ENCODE data around the gene FBXO10.

Gene FBXO10

DNA sequence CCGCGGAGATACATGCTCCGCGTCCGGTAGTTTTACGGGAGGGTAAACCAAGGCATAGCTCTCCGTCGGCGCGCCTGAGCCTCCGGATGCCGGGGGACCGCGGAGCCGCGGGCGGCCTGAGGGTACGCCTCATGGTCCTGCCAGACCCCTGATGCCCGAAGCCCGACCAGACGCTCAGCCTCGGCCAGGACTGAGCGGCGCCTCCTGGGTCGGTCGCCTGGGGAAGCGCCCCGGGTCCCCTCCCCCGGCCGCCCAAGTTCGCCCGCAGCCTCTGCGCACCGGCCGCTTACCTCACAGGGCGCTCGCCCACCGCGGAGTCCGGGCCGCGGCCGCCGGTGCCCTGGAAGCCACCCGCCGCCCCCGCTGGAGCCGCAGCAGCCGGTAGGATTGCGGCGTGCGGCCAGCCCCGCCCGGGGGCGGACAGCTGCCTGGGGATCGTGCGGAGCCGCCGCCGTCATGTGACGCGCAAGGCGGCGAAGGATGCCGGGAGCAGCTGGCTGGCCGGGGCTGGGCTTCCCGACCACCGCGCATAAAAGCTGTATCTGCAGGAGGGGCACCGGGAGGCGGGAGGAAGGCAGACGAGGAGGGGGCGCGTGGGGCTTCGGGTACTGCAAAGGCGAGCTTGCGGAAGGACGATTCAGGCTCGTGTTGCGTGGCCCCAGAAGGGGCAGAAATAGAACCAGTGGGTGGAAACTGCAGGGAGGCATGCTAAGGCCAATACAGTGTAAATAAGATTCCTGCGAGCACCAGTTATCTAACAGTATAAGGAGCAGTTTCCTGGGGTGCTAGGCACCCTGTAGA is at the start of gene FBXO10:
Gene FBXO10, minus strand, starts transcription at position 460 of the 801 bp plus-strand sequence. CDS start 34,612 bp downstream, outside the sequence.
- H3K4me1 Mint-ChIP-seq, result peaks cover 44% of the 10 kb centered on the region
- peak within 1 kb of the TSS; percentile 91 for H3K27ac Mint-ChIP-seq

GRCh38 chr9:37625758-37626147 is 49.6 kb upstream of the FBXO10 start:
- Mint-ChIP-seq H3K27me3 (peaks cover 6% of the 10 kb centered on the region), H3K36me3 (no peaks in the 10 kb centered on the region), H3K27ac (no peak overlapping the region), H3K4me1 (peaks cover 2% of the 10 kb centered on the region), H3K4me3 (no peak overlapping the region), H3K9me3 (no peaks in the 10 kb centered on the region)
- DNase-seq (ENCODE audit: low spot score in 2 of 2), result no peak
- ATAC-seq (ENCODE audit: low read depth), result no peak

More for the DNA sequence above, at the start of gene FBXO10:
- ATAC-seq (ENCODE audit: low read depth) (peak; percentile 72), DNase-seq (ENCODE audit: low spot score in 2 of 2) (peak; percentile 38 to 57)
- Mint-ChIP-seq H3K9me3 (no peaks in the 10 kb centered on the region), H3K36me3 (peaks cover 9% of the 10 kb centered on the region), H3K4me3 (peak within 1 kb of the TSS; percentile 92), H3K27me3 (no peaks in the 10 kb centered on the region)

- H3K4me3 Mint-ChIP-seq, result no peak overlapping the region
- peaks cover 6% of the 10 kb centered on the region for H3K27me3 Mint-ChIP-seq
- no peak overlapping the region for H3K27ac Mint-ChIP-seq
- ATAC-seq (ENCODE audit: low read depth) (no peak), DNase-seq (ENCODE audit: low spot score in 2 of 2) (no peak)
- peaks cover 2% of the 10 kb centered on the region for H3K4me1 Mint-ChIP-seq
- H3K9me3 Mint-ChIP-seq, result no peaks in the 10 kb centered on the region
- no peaks in the 10 kb centered on the region for H3K36me3 Mint-ChIP-seq
Observed at GRCh38 chr9:37625036-37625757, 49.0 kb upstream of the FBXO10 start.

- Mint-ChIP-seq H3K9me3 (no peaks in the 10 kb centered on the region), H3K27ac (no peak overlapping the region), H3K4me3 (no peak overlapping the region), H3K27me3 (peaks cover 8% of the 10 kb centered on the region), H3K36me3 (no peaks in the 10 kb centered on the region), H3K4me1 (peaks cover 2% of the 10 kb centered on the region)
- no peak for ATAC-seq (ENCODE audit: low read depth)
- no peak for DNase-seq (ENCODE audit: low spot score in 2 of 2)
Observed at GRCh38 chr9:37624073-37624472, 47.9 kb upstream of the FBXO10 start.

GRCh38 chr9:37623267-37623666 is 47.1 kb upstream of the FBXO10 start:
- Mint-ChIP-seq H3K4me1 (peaks cover 2% of the 10 kb centered on the region), H3K27me3 (peaks cover 11% of the 10 kb centered on the region), H3K27ac (no peak overlapping the region), H3K4me3 (no peak overlapping the region), H3K36me3 (no peaks in the 10 kb centered on the region), H3K9me3 (no peaks in the 10 kb centered on the region)
- ATAC-seq (ENCODE audit: low read depth) (no peak), DNase-seq (ENCODE audit: low spot score in 2 of 2) (no peak)

DNA sequence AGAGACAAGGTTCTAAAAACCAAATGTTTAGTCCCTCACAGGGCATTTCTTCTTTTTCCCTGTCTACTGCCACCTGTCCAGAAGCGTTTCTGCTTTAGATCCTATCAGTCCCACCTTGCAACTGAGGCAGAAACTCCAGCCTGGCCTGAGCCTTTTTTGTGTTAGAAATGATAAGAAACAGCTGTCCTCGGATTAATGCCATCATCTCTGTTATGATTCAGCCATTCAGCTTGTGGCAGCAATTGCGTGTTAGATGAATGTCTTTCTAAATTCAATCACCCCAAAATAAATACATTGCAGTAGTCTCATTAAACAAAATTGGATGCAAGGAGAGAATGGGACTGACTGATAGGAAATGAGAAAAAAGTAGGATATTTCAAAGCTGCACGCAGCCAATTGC is 46.3 kb upstream of the FBXO10 start:
- peaks cover 2% of the 10 kb centered on the region for H3K4me1 Mint-ChIP-seq
- no peaks in the 10 kb centered on the region for H3K9me3 Mint-ChIP-seq
- no peak overlapping the region for H3K27ac Mint-ChIP-seq
- no peak for DNase-seq (ENCODE audit: low spot score in 2 of 2)
- no peak overlapping the region for H3K4me3 Mint-ChIP-seq
- H3K36me3 Mint-ChIP-seq, result no peaks in the 10 kb centered on the region
- peaks cover 11% of the 10 kb centered on the region for H3K27me3 Mint-ChIP-seq
- no peak for ATAC-seq (ENCODE audit: low read depth)

DNA sequence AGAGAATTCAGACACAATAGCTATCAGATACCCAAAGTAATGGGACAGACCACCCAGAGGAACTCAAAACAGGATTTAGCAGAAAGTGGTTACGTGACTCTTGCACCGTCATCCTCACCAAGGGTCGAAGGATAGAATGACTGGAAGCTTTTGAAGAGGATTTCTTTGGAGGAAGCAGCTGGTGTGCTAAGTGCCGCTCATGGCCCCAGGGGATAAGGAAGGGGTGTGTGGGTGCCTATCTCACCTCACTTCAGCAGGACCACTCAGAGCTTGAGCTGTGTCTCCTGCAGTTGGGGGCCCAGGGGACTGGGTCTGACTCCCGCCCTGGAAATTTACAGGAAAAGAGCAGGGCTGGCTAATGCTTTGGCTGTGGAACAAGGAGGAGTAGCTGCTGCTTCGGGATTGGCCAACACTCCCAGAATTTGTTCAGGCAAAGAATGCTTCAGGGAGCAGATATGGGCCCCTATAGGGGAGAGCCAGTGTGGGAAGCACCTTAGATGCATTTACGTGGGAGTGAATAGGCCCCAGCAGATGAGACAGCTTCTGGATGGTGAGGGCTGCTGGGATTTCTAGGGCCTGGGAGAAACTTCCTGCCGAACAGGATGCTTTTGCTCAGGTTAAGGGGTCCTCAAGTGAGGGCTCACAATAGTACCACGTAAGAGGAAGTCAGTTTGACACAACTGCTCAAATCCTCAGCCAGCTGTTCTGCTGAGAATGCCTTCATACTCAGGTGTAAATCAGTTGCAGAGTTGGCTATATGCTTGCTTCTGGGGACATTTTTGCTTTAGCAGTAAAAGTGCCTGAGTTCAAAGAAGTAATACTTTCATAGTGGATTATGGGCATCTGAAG is 45.3 kb upstream of the FBXO10 start:
- no peaks in the 10 kb centered on the region for H3K36me3 Mint-ChIP-seq
- no peak overlapping the region for H3K27ac Mint-ChIP-seq
- DNase-seq (ENCODE audit: low spot score in 2 of 2), result no peak
- H3K4me3 Mint-ChIP-seq, result no peak overlapping the region
- H3K9me3 Mint-ChIP-seq, result no peaks in the 10 kb centered on the region
- ATAC-seq (ENCODE audit: low read depth), result no peak
- no peaks in the 10 kb centered on the region for H3K4me1 Mint-ChIP-seq
- peaks cover 11% of the 10 kb centered on the region for H3K27me3 Mint-ChIP-seq

- Mint-ChIP-seq H3K27me3 (peaks cover 11% of the 10 kb centered on the region), H3K9me3 (no peaks in the 10 kb centered on the region), H3K36me3 (no peaks in the 10 kb centered on the region), H3K27ac (no peak overlapping the region), H3K4me1 (no peaks in the 10 kb centered on the region), H3K4me3 (no peak overlapping the region)
- ATAC-seq (ENCODE audit: low read depth), result no peak
- DNase-seq (ENCODE audit: low spot score in 2 of 2), result no peak
Observed at GRCh38 chr9:37620396-37620795, 44.2 kb upstream of the FBXO10 start.

GRCh38 chr9:37619806-37620205 is 43.6 kb upstream of the FBXO10 start:
- no peak overlapping the region for H3K27ac Mint-ChIP-seq
- peaks cover 11% of the 10 kb centered on the region for H3K27me3 Mint-ChIP-seq
- no peak for DNase-seq (ENCODE audit: low spot score in 2 of 2)
- H3K36me3 Mint-ChIP-seq, result no peaks in the 10 kb centered on the region
- no peak for ATAC-seq (ENCODE audit: low read depth)
- H3K4me1 Mint-ChIP-seq, result no peaks in the 10 kb centered on the region
- no peaks in the 10 kb centered on the region for H3K9me3 Mint-ChIP-seq
- no peak overlapping the region for H3K4me3 Mint-ChIP-seq

DNA sequence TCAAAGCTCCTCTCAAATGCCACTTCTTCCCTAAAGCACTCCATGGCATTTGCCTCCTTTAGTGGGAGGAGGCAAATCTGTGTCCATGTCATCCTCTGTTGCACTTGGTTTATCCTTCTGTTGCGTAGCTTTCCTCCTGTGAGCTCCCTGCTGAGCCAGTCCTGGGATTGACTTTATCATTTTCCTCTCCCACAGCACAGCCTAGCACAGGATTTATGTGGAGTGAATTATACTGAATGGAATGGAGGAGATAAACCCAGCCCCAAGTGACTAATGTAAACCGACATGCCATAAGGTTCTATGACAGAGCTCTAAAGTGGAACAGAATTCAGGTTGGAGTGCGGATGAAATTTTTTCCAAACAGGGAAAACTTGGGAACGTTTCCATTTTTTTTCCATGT is 42.6 kb upstream of the FBXO10 start:
- no peak overlapping the region for H3K27ac Mint-ChIP-seq

GRCh38 chr9:37617832-37618231 is 41.7 kb upstream of the FBXO10 start:
- peaks cover 11% of the 10 kb centered on the region for H3K27me3 Mint-ChIP-seq
- H3K36me3 Mint-ChIP-seq, result no peaks in the 10 kb centered on the region
- H3K9me3 Mint-ChIP-seq, result no peaks in the 10 kb centered on the region
- DNase-seq (ENCODE audit: low spot score in 2 of 2), result no peak
- no peak for ATAC-seq (ENCODE audit: low read depth)
- H3K4me3 Mint-ChIP-seq, result no peak overlapping the region
- no peaks in the 10 kb centered on the region for H3K4me1 Mint-ChIP-seq
- H3K27ac Mint-ChIP-seq, result no peak overlapping the region

More for the DNA sequence above, 42.6 kb upstream of the FBXO10 start:
- Mint-ChIP-seq H3K4me3 (no peak overlapping the region), H3K4me1 (no peaks in the 10 kb centered on the region), H3K27me3 (peaks cover 14% of the 10 kb centered on the region), H3K9me3 (no peaks in the 10 kb centered on the region), H3K36me3 (no peaks in the 10 kb centered on the region)
- ATAC-seq (ENCODE audit: low read depth), result no peak
- DNase-seq (ENCODE audit: low spot score in 2 of 2), result no peak

GRCh38 chr9:37617161-37617560 is 41.0 kb upstream of the FBXO10 start:
- no peaks in the 10 kb centered on the region for H3K4me1 Mint-ChIP-seq
- H3K4me3 Mint-ChIP-seq, result no peak overlapping the region
- H3K36me3 Mint-ChIP-seq, result no peaks in the 10 kb centered on the region

GRCh38 chr9:37611961-37612360 is 35.8 kb upstream of the FBXO10 start:
- DNase-seq (ENCODE audit: low spot score in 2 of 2) (no peak), ATAC-seq (ENCODE audit: low read depth) (no peak)
- no peaks in the 10 kb centered on the region for H3K9me3 Mint-ChIP-seq
- no peaks in the 10 kb centered on the region for H3K36me3 Mint-ChIP-seq
- no peak overlapping the region for H3K4me3 Mint-ChIP-seq
- no peaks in the 10 kb centered on the region for H3K4me1 Mint-ChIP-seq
- no peak overlapping the region for H3K27ac Mint-ChIP-seq
- H3K27me3 Mint-ChIP-seq, result peaks cover 11% of the 10 kb centered on the region

More at GRCh38 chr9:37617161-37617560, 41.0 kb upstream of the FBXO10 start:
- peaks cover 11% of the 10 kb centered on the region for H3K27me3 Mint-ChIP-seq
- ATAC-seq (ENCODE audit: low read depth) (no peak), DNase-seq (ENCODE audit: low spot score in 2 of 2) (no peak)
- no peak overlapping the region for H3K27ac Mint-ChIP-seq
- no peaks in the 10 kb centered on the region for H3K9me3 Mint-ChIP-seq

GRCh38 chr9:37611014-37611413 is 34.8 kb upstream of the FBXO10 start:
- DNase-seq (ENCODE audit: low spot score in 2 of 2) (no peak), ATAC-seq (ENCODE audit: low read depth) (no peak)
- Mint-ChIP-seq H3K27me3 (peaks cover 11% of the 10 kb centered on the region), H3K4me1 (no peaks in the 10 kb centered on the region), H3K36me3 (no peaks in the 10 kb centered on the region), H3K4me3 (no peak overlapping the region), H3K9me3 (no peaks in the 10 kb centered on the region), H3K27ac (no peak overlapping the region)

Data from memory B cell (primary cell).